ENCODE results near the gene C18orf54.
A peak's percentile ranks its signal among the peaks of the same experiment; 100 is the strongest.
"Not testable (repeated sequence)": the region's sequence is repeated elsewhere in the genome, so short reads cannot be mapped to it uniquely, and the experiment has no call there.

C18orf54 gene

GRCh38 chr18:54382076-54382475 is 24.4 kb downstream of the C18orf54 start:
- TF ChIP-seq CTBP1 (IDR thresholded peaks at IDR 0.05; ENCODE audit: borderline replicate concordance) (no peak), FOXM1 (IDR thresholded peaks at IDR 0.05; ENCODE audit: borderline replicate concordance) (no peak), FOXA1 (IDR thresholded peaks at IDR 0.05) (no peak), ELF4 (IDR thresholded peaks at IDR 0.05) (no peak), FOXK2 (IDR thresholded peaks at IDR 0.05) (no peak), ZNF384 (IDR thresholded peaks at IDR 0.05) (no peak), SP1 (IDR thresholded peaks at IDR 0.05) (no peak), BHLHE40 (IDR thresholded peaks at IDR 0.05; ENCODE audit: borderline replicate concordance) (no peak), L3MBTL2 (conservative IDR thresholded peaks at IDR 0.05) (no peak), NFRKB (IDR thresholded peaks at IDR 0.05) (no peak), LEF1 (IDR thresholded peaks at IDR 0.05; ENCODE audit: borderline replicate concordance) (no peak), SUZ12 (IDR thresholded peaks at IDR 0.05) (no peak), TARDBP (IDR thresholded peaks at IDR 0.05) (no peak), ARNT (IDR thresholded peaks at IDR 0.05) (no peak), HDGF (IDR thresholded peaks at IDR 0.05; ENCODE audit: borderline replicate concordance) (no peak), PKNOX1 (IDR thresholded peaks at IDR 0.05) (no peak)
- DNase-seq (ENCODE audit: extremely low spot score) = no peak
- POLR2A ChIA-PET = no interaction called here
- CTCF ChIA-PET = no interaction called here

GRCh38 chr18:54382733-54383252 is 25.1 kb downstream of the C18orf54 start:
- CTCF ChIA-PET = no interaction called here
- no peak for DNase-seq (ENCODE audit: extremely low spot score)
- no peak for TF ChIP-seq TARDBP (IDR thresholded peaks at IDR 0.05)
- TF ChIP-seq ARNT (IDR thresholded peaks at IDR 0.05) = no peak
- TF ChIP-seq BHLHE40 (IDR thresholded peaks at IDR 0.05; ENCODE audit: borderline replicate concordance) = no peak
- TF ChIP-seq FOXM1 (IDR thresholded peaks at IDR 0.05; ENCODE audit: borderline replicate concordance) = no peak
- no peak for TF ChIP-seq HDGF (IDR thresholded peaks at IDR 0.05; ENCODE audit: borderline replicate concordance)
- no peak for TF ChIP-seq ZNF384 (IDR thresholded peaks at IDR 0.05)
- TF ChIP-seq SUZ12 (IDR thresholded peaks at IDR 0.05) = no peak
- no peak for TF ChIP-seq CTBP1 (IDR thresholded peaks at IDR 0.05; ENCODE audit: borderline replicate concordance)
- no peak for TF ChIP-seq SP1 (IDR thresholded peaks at IDR 0.05)
- no peak for TF ChIP-seq FOXA1 (IDR thresholded peaks at IDR 0.05)
- TF ChIP-seq LEF1 (IDR thresholded peaks at IDR 0.05; ENCODE audit: borderline replicate concordance) = no peak
- TF ChIP-seq ELF4 (IDR thresholded peaks at IDR 0.05) = no peak
- POLR2A ChIA-PET = no interaction called here

- TF ChIP-seq FOXK2 (IDR thresholded peaks at IDR 0.05) = no peak
- TF ChIP-seq FOXA1 (IDR thresholded peaks at IDR 0.05) = no peak
- TF ChIP-seq NFRKB (IDR thresholded peaks at IDR 0.05) = no peak
- no peak for TF ChIP-seq PKNOX1 (IDR thresholded peaks at IDR 0.05)
- TF ChIP-seq ARNT (IDR thresholded peaks at IDR 0.05) = no peak
- no peak for TF ChIP-seq FOXM1 (IDR thresholded peaks at IDR 0.05; ENCODE audit: borderline replicate concordance)
- no peak for TF ChIP-seq CTBP1 (IDR thresholded peaks at IDR 0.05; ENCODE audit: borderline replicate concordance)
- no peak for TF ChIP-seq LEF1 (IDR thresholded peaks at IDR 0.05; ENCODE audit: borderline replicate concordance)
- ChIA-PET CTCF (no interaction called here), POLR2A (no interaction called here)
- DNase-seq (ENCODE audit: extremely low spot score) = no peak
Measured at GRCh38 chr18:54386043-54386442, 28.3 kb downstream of the C18orf54 start.

- CTCF ChIA-PET; DNase-seq (ENCODE audit: extremely low spot score); POLR2A ChIA-PET: not testable (repeated sequence)
Measured at GRCh38 chr18:54386800-54387495, 29.2 kb downstream of the C18orf54 start.

- no peak for DNase-seq (ENCODE audit: extremely low spot score)
- TF ChIP-seq ARNT (IDR thresholded peaks at IDR 0.05) (no peak), HDGF (IDR thresholded peaks at IDR 0.05; ENCODE audit: borderline replicate concordance) (no peak), SUZ12 (IDR thresholded peaks at IDR 0.05) (no peak), FOXM1 (IDR thresholded peaks at IDR 0.05; ENCODE audit: borderline replicate concordance) (no peak)
- CTCF ChIA-PET = no interaction called here
- POLR2A ChIA-PET = no interaction called here
Measured at GRCh38 chr18:54387631-54388030, 29.9 kb downstream of the C18orf54 start.

- POLR2A ChIA-PET = no interaction called here
- no peak for TF ChIP-seq BHLHE40 (IDR thresholded peaks at IDR 0.05; ENCODE audit: borderline replicate concordance)
- TF ChIP-seq L3MBTL2 (conservative IDR thresholded peaks at IDR 0.05) = no peak
- TF ChIP-seq NFRKB (IDR thresholded peaks at IDR 0.05) = no peak
- TF ChIP-seq FOXA1 (IDR thresholded peaks at IDR 0.05) = no peak
- no peak for TF ChIP-seq ZNF384 (IDR thresholded peaks at IDR 0.05)
- no peak for TF ChIP-seq ELF4 (IDR thresholded peaks at IDR 0.05)
- no peak for TF ChIP-seq FOXK2 (IDR thresholded peaks at IDR 0.05)
- no peak for TF ChIP-seq TARDBP (IDR thresholded peaks at IDR 0.05)
- no peak for TF ChIP-seq LEF1 (IDR thresholded peaks at IDR 0.05; ENCODE audit: borderline replicate concordance)
- CTCF ChIA-PET = no interaction called here
- peak; percentile 8 for DNase-seq (ENCODE audit: extremely low spot score)
Measured at GRCh38 chr18:54388203-54389142, 30.8 kb downstream of the C18orf54 start.

GRCh38 chr18:54389143-54389505 is 31.4 kb downstream of the C18orf54 start:
- TF ChIP-seq HDGF (IDR thresholded peaks at IDR 0.05; ENCODE audit: borderline replicate concordance) (no peak), PKNOX1 (IDR thresholded peaks at IDR 0.05) (no peak), ELF4 (IDR thresholded peaks at IDR 0.05) (no peak), SP1 (IDR thresholded peaks at IDR 0.05) (no peak), LEF1 (IDR thresholded peaks at IDR 0.05; ENCODE audit: borderline replicate concordance) (no peak), ZNF384 (IDR thresholded peaks at IDR 0.05) (no peak), ARNT (IDR thresholded peaks at IDR 0.05) (no peak), TARDBP (IDR thresholded peaks at IDR 0.05) (no peak)
- CTCF ChIA-PET = no interaction called here
- POLR2A ChIA-PET = no interaction called here
- no peak for DNase-seq (ENCODE audit: extremely low spot score)
